H9 (cell line): ENCODE measurements around the gene TP53INP2. TPM values are rescaled to one million over a fixed set of nuclear protein-coding genes. Genes with fewer than 3 reads are reported as not detected.

Experiments
- DNase-seq: peaks from one replicate; pipeline ENCODE4 v3.0.0-alpha.2; 2017
- H2AFZ ChIP-seq: one replicate; pipeline ENCODE4 v1.6.1; 2013; ENCODE audit warnings: mild to moderate bottlenecking, low read length, control low read depth, moderate library complexity
- H2AK5ac ChIP-seq: 2 replicates; pipeline ENCODE4 v1.6.1; 2013; ENCODE audit warnings: low read length, control low read depth, mixed read lengths; ENCODE audit not compliant: insufficient read length
- H2BK120ac ChIP-seq: one replicate; pipeline ENCODE4 v1.6.1; 2013; ENCODE audit warnings: low read depth, mild to moderate bottlenecking, low read length, control low read depth, inconsistent platforms; ENCODE audit not compliant: poor library complexity, severe bottlenecking
- H2BK12ac ChIP-seq: 2 replicates; pipeline ENCODE4 v1.6.1; 2013; ENCODE audit warnings: low read length, control low read depth, mixed read lengths, low read depth; ENCODE audit not compliant: insufficient read length
- H2BK15ac ChIP-seq: 2 replicates; pipeline ENCODE4 v1.6.1; 2013; ENCODE audit warnings: low read depth, low read length, control low read depth
- H2BK20ac ChIP-seq: one replicate; pipeline ENCODE4 v1.6.1; 2013; ENCODE audit warnings: low read depth, mild to moderate bottlenecking, low read length, control low read depth, inconsistent platforms; ENCODE audit not compliant: poor library complexity, severe bottlenecking
- H2BK5ac ChIP-seq: 2 replicates; pipeline ENCODE4 v1.6.1; 2013; ENCODE audit warnings: low read length, control low read depth, mixed read lengths; ENCODE audit not compliant: insufficient read length
- H3K14ac ChIP-seq: 2 replicates; pipeline ENCODE4 v1.6.1; 2013; ENCODE audit warnings: low read length, control low read depth; ENCODE audit not compliant: insufficient read depth
- H3K18ac ChIP-seq: 2 replicates; pipeline ENCODE4 v1.6.1; 2013; ENCODE audit warnings: low read depth, mild to moderate bottlenecking, mixed read lengths, low read length, control low read depth; ENCODE audit not compliant: insufficient read length
- H3K23ac ChIP-seq: 2 replicates; pipeline ENCODE4 v1.6.1; 2013; ENCODE audit warnings: low read length, control low read depth, mixed read lengths, low read depth; ENCODE audit not compliant: insufficient read length
- H3K23me2 ChIP-seq: 2 replicates; pipeline ENCODE4 v1.6.1; 2013; ENCODE audit warnings: low read depth, mild to moderate bottlenecking, mixed read lengths, low read length, control low read depth; ENCODE audit not compliant: insufficient read length, poor library complexity, severe bottlenecking
- H3K27ac ChIP-seq: 2 replicates; pipeline ENCODE4 v1.5.1; 2013; ENCODE audit warnings: low read length, control low read depth, mixed read lengths, low read depth; ENCODE audit not compliant: insufficient read length
- H3K27me3 ChIP-seq: 2 replicates; pipeline ENCODE4 v1.6.1; 2013; ENCODE audit warnings: low read length, control low read depth, inconsistent platforms; ENCODE audit not compliant: insufficient read depth
- H3K4ac ChIP-seq: 2 replicates; pipeline ENCODE4 v1.6.1; 2013; ENCODE audit warnings: low read depth, mild to moderate bottlenecking, control low read depth, inconsistent platforms, low read length, moderate library complexity
- H3K4me1 ChIP-seq: 2 replicates; pipeline ENCODE4 v1.6.1; 2013; ENCODE audit warnings: low read length, control low read depth, inconsistent platforms; ENCODE audit not compliant: insufficient read depth
- H3K4me2 ChIP-seq: 2 replicates; pipeline ENCODE4 v1.6.1; 2013; ENCODE audit warnings: low read length, control low read depth, mixed read lengths; ENCODE audit not compliant: insufficient read length, insufficient read depth
- H3K56ac ChIP-seq: 2 replicates; pipeline ENCODE4 v1.6.1; 2013; ENCODE audit warnings: low read depth, mild to moderate bottlenecking, mixed read lengths, low read length, control low read depth; ENCODE audit not compliant: insufficient read length
- H3K79me1 ChIP-seq: 2 replicates; pipeline ENCODE4 v1.6.1; 2013; ENCODE audit warnings: low read depth, mild to moderate bottlenecking, moderate library complexity, low read length, control low read depth, inconsistent platforms; ENCODE audit not compliant: insufficient read depth, poor library complexity, severe bottlenecking
- H3K79me2 ChIP-seq: 2 replicates; pipeline ENCODE4 v1.6.1; 2013; ENCODE audit warnings: low read length, control low read depth, inconsistent platforms; ENCODE audit not compliant: insufficient read depth
- H3K9ac ChIP-seq: 2 replicates; pipeline ENCODE4 v1.6.1; 2013; ENCODE audit warnings: low read length, control low read depth, mixed read lengths; ENCODE audit not compliant: insufficient read length; ENCODE audit errors: extremely low read depth
- H3K9me3 ChIP-seq: one replicate; pipeline ENCODE4 v1.6.1; 2013; ENCODE audit warnings: low read depth, low read length, inconsistent platforms; ENCODE audit not compliant: control insufficient read depth
- H3T11ph ChIP-seq: one replicate; pipeline ENCODE4 v1.6.1; 2013; ENCODE audit warnings: mild to moderate bottlenecking, low read length, control low read depth, inconsistent platforms
- H4K20me1 ChIP-seq: one replicate; pipeline ENCODE4 v1.6.1; 2013; ENCODE audit not compliant: control insufficient read depth, insufficient read length, insufficient read depth
- H4K5ac ChIP-seq: 2 replicates; pipeline ENCODE4 v1.6.1; 2013; ENCODE audit warnings: low read depth, mild to moderate bottlenecking, mixed read lengths, low read length, control low read depth; ENCODE audit not compliant: insufficient read length
- H4K8ac ChIP-seq: replicated peaks from 2 replicates; pipeline ENCODE4 v1.6.1; 2013; ENCODE audit warnings: low read length, control low read depth, mixed read lengths, low read depth; ENCODE audit not compliant: insufficient read length
- H4K91ac ChIP-seq: 2 replicates; pipeline ENCODE4 v1.6.1; 2013; ENCODE audit warnings: low read depth, mild to moderate bottlenecking, moderate library complexity, mixed read lengths, low read length, control low read depth; ENCODE audit not compliant: insufficient read length
- H3K27ac Mint-ChIP-seq, 3 experiments: 2 replicates in 2 of 3; 3 replicates in 1 of 3; pipeline ENCODE4 v1.8.0; 2020 to 2021; ENCODE audit warnings: mixed read lengths in 3 of 3, mild to moderate bottlenecking in 1 of 3, moderate library complexity in 1 of 3
- H3K27me3 Mint-ChIP-seq: 2 replicates; pipeline ENCODE4 v1.8.0; 2021; ENCODE audit warnings: low read depth, mild to moderate bottlenecking, moderate library complexity, mixed read lengths
- H3K36me3 Mint-ChIP-seq, 3 experiments: 2 replicates in 2 of 3; 3 replicates in 1 of 3; pipeline ENCODE4 v1.8.0; 2020 to 2021; ENCODE audit warnings: low read depth in 3 of 3, mixed read lengths in 3 of 3; ENCODE audit not compliant: insufficient read depth in 1 of 3
- H3K4me1 Mint-ChIP-seq, 2 experiments: 2 replicates each; pipeline ENCODE4 v1.8.0; 2020; ENCODE audit warnings: mixed read lengths in 2 of 2
- H3K4me3 Mint-ChIP-seq, 2 experiments: 2 replicates in 1 of 2; 3 replicates in 1 of 2; pipeline ENCODE4 v1.8.0; 2020 to 2021; ENCODE audit warnings: mild to moderate bottlenecking in 2 of 2, mixed read lengths in 2 of 2, moderate library complexity in 1 of 2
- H3K9me3 Mint-ChIP-seq, 2 experiments: 2 replicates in 1 of 2; 3 replicates in 1 of 2; pipeline ENCODE4 v1.8.0; 2020; ENCODE audit warnings: mild to moderate bottlenecking in 2 of 2, mixed read lengths in 2 of 2, moderate library complexity in 1 of 2
- CTCF ChIP-seq: fragments of 200-600 bp; sonication (generic); conservative IDR thresholded peaks from 3 replicates; pipeline ENCODE4 v1.8.0; 2021; ENCODE audit warnings: antibody characterized with exemption, mild to moderate bottlenecking
- WGBS: extraction: QIAGEN DNeasy Blood & Tissue Kit; methylation state at CpG from one replicate; pipeline ENCODE4 v1.1.7; 2013; ENCODE audit warnings: missing lambda C conversion rate, low lambda C conversion rate, mixed read lengths; ENCODE audit not compliant: insufficient read length; ENCODE audit errors: extremely low coverage; 5-methylcytosine and 5-hydroxymethylcytosine counted together
- total RNA-seq: library from RNA; stranded (reverse); gene quantifications from 2 replicates; pipeline ENCODE4 v1.2.1, GENCODE V29; 2021

Gene TP53INP2
- total RNA-seq, 1 experiment from 2014 or later, result 8.0 TPM

- H4K91ac ChIP-seq, result no peak overlapping the region
- no peak overlapping the region for H3T11ph ChIP-seq
- no peak overlapping the region for H2BK15ac ChIP-seq
- no peak for DNase-seq
- H3K27ac ChIP-seq, result no peak overlapping the region
- no peak overlapping the region for H2BK120ac ChIP-seq
- no peak overlapping the region for H3K4me2 ChIP-seq
- no peak overlapping the region for H3K4ac ChIP-seq
- H2AK5ac ChIP-seq, result no peak overlapping the region
- no peaks in the 10 kb centered on the region for H3K9me3 ChIP-seq
- no peak for TF ChIP-seq CTCF
- no peak overlapping the region for H4K8ac ChIP-seq
- no peaks in the 10 kb centered on the region for H3K4me1 ChIP-seq
- H3K4me1 Mint-ChIP-seq, result peaks cover 0 to 3% of the 10 kb centered on the region in 2 experiments; a peak in 1 of 4 replicates
- H3K27me3 ChIP-seq, result no peaks in the 10 kb centered on the region
- H3K23ac ChIP-seq, result no peak overlapping the region
- H4K5ac ChIP-seq, result no peak overlapping the region
- H3K56ac ChIP-seq, result no peak overlapping the region
- H2BK20ac ChIP-seq, result no peak overlapping the region
- no peaks in the 10 kb centered on the region for H3K79me2 ChIP-seq
- peaks cover 1% of the 10 kb centered on the region; the same call in 1 of the 2 replicates for H3K27me3 Mint-ChIP-seq
- H3K36me3 Mint-ChIP-seq, result no peaks in the 10 kb centered on the region
- no peak overlapping the region for H2BK5ac ChIP-seq
- no peak overlapping the region for H3K27ac Mint-ChIP-seq
- no peak overlapping the region for H3K4me3 Mint-ChIP-seq
- no peak overlapping the region for H3K18ac ChIP-seq
- no peak overlapping the region for H2AFZ ChIP-seq
- no peak overlapping the region for H3K14ac ChIP-seq
- no peaks in the 10 kb centered on the region for H3K23me2 ChIP-seq
- no peaks in the 10 kb centered on the region for H3K9me3 Mint-ChIP-seq
- H3K79me1 ChIP-seq, result no peaks in the 10 kb centered on the region
- H4K20me1 ChIP-seq, result no peaks in the 10 kb centered on the region
- WGBS, result no CpG with 5 or more reads among the region's 2 CpGs
- H2BK12ac ChIP-seq, result no peak overlapping the region
- no peak overlapping the region for H3K9ac ChIP-seq
These were observed 14.7 kb upstream of the TP53INP2 start for GRCh38 chr20:34689486-34689885.
